GM19372 (cell line): ENCODE results near the gene LMTK3.
A peak's percentile ranks its signal among the peaks of the same experiment; 100 is the strongest.

ENCODE experiments used
- ATAC-seq: cut with Tn5 transposase; IDR thresholded peaks from one replicate; pipeline ENCODE4 v1.9.1; 2021; ENCODE audit warnings: mild to moderate bottlenecking, low read depth, moderate library complexity; ENCODE audit not compliant: unreplicated experiment

LMTK3 gene

DNA sequence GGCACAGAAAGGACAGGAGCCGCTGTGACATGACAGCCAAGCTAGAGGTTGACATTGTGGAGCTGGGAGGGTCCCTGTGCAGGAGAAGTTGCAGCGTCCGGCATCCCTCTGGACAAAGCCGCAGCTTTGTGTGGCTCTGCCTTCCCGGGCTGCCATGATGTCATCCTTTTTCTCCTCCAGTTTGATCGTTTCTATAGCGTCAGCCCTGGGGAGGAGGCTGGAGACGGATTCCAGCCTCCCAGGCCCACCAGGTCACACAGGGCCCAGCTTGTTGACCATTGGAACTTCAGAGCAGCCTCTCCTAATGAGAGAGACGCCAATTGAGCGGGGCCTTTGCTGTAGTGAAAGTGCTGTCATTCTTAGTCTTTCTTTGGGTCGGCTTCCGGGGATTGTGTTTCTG, 60.0 kb downstream of the LMTK3 start:
- no peak for ATAC-seq

DNA sequence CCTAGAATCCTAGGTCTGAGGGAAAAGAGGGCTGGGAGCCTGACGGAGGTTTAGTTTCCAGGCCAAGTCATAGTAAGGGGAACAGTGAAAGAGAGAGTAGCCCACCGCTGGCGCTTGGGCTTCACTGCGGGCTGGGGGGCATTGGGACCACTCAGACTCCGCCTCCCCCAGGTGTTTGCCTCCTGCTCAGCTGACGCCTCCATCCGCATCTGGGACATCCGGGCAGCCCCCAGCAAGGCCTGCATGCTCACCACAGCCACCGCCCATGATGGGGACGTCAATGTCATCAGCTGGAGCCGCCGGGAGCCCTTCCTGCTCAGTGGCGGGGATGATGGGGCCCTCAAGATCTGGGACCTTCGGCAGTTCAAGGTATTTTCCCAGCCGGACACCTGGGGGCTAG, 60.8 kb downstream of the LMTK3 start:
- no peak for ATAC-seq

DNA sequence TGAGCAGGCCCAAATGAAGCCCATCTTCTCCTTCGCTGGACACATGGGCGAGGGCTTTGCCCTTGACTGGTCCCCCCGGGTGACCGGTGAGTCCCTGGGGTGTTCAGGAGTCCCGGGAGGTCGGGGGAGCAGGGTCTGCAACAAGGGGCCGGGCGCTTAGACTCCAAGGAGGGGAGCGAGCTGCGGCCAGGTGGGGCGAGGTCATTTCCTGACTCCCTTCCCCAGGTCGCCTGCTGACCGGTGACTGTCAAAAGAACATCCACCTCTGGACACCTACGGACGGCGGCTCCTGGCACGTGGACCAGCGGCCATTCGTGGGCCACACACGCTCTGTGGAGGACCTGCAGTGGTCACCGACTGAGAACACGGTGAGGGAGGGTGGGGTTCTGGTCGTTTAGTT, 61.2 kb downstream of the LMTK3 start:
- no peak for ATAC-seq

- ATAC-seq, result no peak
Measured at GRCh38 chr19:48448563-48448962, 63.1 kb downstream of the LMTK3 start.

GRCh38 chr19:48446579-48446978, 65.1 kb downstream of the LMTK3 start:
- no peak for ATAC-seq

DNA sequence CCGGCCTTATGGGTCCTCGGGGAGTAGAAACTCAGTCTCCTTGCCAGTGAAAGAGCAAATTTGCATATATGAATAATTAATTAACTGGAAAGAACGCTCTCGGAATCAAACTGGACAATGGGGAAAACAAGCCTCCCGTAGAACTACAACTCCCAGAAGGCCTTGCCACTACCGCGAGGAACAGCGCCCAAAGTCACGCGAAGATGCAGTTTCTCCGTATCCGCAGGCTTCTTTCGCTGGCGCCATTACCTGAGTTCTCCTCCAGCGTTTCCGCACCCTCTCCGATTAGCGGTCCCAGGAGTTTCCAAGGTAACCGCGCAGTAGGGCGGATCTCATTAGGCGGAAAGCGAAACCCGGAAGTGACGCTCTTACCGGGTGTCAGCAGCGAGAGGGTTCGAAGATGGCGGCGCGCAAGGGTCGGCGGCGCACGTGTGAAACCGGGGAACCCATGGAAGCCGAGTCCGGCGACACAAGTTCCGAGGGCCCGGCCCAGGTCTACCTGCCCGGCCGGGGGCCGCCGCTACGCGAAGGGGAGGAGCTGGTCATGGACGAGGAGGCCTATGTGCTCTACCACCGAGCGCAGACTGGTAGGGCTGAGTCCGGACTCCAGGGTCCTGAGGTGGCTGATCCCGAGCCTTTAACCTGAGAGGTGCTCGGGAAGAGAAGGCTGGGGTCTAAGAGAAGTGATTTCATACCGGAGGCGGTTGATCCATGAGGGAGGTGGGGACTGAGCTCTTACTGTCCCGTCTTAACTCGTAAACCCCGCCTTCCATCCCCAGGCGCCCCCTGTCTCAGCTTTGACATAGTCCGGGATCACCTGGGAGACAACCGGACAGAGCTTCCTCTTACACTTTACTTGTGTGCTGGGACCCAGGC, 65.8 kb downstream of the LMTK3 start, which contains the start of gene GRWD1:
TSS of gene GRWD1 (plus strand) at position 378 of the 876 bp plus-strand sequence. CDS start at position 401, 23 bp downstream.
- ATAC-seq, result peak; percentile 85

DNA sequence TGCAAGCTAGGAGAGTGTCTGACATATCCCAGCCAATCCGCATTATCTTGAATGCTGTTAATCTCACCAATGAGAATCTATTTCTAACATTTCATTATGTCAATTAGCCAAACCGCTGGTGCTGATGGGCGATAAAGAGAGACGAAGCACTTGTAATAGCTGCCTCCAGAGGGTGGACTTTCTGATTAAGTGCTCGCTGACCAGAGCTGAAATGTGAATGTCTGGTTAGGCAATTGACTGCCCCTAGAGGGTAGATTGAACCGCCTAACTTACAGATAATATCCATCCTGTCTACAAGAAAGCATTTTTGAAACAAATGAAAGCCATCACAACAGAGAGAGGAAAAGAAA, 66.4 kb downstream of the LMTK3 start:
- ATAC-seq, result peak; percentile 33

- ATAC-seq, result no peak
Measured at GRCh38 chr19:48444936-48445200, 66.8 kb downstream of the LMTK3 start.

DNA sequence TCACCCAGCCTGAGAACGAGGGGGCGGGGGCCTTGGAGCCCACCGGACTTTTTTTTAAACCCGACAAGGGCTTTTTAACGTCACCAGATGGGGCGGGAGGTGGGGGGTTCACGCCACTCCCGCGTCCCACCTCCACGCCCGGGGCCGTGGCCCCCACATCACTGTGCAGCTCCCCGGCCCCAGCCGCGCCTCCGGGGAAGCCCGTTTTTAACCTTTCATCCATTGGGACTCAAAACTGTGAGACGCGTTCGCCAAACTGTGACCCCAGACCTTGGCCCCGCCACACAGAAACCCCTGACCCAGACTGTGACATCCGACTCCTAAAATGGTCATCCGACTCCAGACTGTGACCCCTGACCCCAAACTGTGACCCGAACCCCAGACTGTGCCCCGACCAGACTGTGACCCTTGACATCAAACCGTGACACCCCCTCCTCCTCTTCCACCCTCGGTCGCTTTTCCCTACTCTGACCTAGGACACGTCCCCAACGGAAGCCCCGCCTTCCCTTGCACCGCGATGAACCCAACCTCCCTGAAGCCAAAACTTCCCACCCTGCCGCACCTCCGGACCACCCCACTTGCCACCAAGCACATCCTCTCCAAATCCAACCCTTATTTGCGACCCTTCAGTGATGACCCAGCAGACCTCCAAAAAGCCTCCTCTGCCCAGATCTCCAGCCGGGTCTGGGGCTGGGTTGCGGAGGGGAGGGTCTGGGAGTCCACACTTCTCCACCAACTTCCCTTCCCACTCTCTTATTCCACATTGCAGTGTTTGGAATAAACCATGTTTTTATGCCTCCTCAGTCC, 67.3 kb downstream of the LMTK3 start:
- ATAC-seq, result no peak

- ATAC-seq, result no peak
Measured at GRCh38 chr19:48443731-48444128, 67.9 kb downstream of the LMTK3 start.

DNA sequence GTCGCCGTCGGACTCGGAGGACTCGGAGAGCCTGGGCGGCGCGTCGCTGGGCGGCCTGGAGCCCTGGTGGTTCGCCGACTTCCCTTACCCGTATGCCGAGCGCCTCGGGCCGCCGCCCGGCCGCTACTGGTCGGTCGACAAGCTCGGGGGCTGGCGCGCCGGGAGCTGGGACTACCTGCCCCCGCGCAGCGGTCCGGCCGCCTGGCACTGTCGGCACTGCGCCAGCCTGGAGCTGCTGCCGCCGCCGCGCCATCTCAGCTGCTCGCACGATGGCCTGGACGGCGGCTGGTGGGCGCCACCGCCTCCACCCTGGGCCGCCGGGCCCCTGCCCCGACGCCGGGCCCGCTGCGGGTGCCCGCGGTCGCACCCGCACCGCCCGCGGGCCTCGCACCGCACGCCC, 68.4 kb downstream of the LMTK3 start:
- ATAC-seq, result no peak

- ATAC-seq, result no peak
Measured at GRCh38 chr19:48442116-48443035, 69.3 kb downstream of the LMTK3 start.

DNA sequence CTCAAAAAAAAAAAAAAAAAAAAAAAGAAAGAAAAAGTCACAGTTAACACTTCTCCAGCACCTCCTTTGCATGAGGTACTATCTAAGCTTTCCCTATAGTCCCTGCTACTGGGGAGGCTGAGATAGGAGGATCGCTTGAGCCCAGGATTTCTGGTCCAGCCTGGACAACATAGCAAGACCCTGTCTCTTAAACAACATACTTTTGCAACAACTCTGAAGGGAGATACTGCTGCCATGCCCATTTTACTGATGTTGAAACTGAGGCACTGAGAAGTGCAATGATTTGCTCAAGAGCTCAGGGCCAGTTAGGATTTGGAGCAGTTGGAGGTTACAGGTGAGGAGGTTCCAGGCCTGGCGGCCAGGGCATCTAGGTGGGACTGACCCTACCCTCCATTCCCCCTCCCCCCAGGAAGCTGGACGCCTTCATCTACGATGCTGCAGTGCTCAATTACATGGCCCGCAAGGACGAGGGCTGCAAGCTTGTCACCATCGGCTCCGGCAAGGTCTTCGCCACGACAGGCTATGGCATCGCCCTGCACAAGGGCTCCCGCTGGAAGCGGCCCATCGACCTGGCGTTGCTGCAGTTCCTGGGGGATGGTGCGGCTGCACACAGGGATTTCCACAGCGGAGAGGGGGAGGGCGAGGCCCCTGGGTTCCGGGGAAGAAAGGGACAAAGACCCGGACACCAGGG, 70.1 kb downstream of the LMTK3 start:
- no peak for ATAC-seq

DNA sequence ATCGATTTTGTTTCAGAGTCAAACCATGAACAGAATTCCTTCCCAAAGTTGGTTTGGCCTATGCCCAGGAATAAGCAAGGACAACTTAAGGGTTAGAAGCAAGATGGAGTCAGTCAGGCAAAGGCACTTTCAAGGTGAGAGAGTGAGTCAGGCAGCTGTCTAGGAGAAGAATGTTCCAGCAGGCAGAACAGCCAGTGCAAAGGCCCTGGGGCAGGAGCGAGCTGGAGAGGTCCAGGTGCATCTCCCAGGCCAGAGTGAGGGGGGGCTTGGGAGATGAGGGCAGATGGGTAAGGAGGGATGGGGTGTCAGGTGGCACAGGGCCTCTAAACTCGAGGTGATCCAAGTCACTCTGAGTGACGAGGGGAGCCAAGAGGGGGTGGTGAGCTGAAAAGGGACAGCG, 75.0 kb downstream of the LMTK3 start:
- no peak for ATAC-seq
